ENCODE results near the gene CADPS.

- TF ChIP-seq CTCF (IDR thresholded peaks at IDR 0.05; ENCODE audit: insufficient read depth, low read length) (no peak), POLR2AphosphoS5 (IDR thresholded peaks at IDR 0.05; ENCODE audit: low read depth) (no peak)
Measured at GRCh38 chr3:62712746-62713145, 162.5 kb downstream of the CADPS start.
